ENCODE measurements around the gene ZFYVE28.
"Not testable (repeated sequence)": the region's sequence is repeated elsewhere in the genome, so short reads cannot be mapped to it uniquely, and the experiment has no call there.

Gene ZFYVE28

DNA sequence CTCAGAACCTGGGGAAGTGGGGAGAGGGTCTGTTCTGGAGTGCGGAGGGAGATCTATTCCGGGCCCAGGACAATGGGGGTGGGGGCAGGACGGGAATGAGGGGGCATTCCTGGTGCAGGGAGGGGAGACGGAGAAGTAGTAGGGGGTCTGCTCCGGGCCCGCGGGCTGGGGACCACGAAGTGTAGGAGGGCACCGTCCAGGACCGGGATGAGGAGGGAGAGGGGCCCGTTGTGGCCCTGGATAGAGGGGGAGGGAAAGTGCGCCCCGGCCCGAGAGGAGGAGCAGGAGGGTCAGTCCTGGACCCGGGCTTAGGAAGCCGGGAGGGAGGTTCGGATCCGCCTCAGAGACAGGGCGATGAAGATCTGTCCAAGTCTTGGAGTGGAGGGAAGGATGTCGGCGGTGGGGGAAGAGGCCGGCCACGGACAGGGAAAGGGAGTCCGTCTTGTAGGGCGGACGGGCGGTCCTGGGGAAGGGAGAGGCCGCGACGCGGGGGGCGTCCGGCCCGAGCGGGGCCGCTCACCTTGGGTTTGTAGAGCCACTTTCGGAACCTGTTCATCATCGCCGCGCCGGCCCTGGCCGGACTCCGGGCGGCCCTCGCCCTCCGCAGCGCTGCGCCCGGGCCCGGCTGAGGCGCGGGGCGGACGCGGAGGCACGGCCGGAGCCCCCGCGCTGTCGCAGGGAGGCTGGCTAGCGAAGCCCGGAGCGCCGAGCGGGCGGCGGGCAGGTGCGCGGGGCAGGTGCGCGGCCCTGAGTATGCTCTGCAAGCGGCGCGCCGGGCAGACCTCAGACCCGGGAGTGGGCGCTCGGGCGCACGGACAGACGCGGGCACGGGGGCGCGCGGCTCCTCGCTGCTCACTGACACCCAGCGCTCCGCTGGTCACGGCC, at the start of gene ZFYVE28:
TSS of gene ZFYVE28 (minus strand) at position 881 of the 885 bp plus-strand sequence. CDS start at position 559, 322 bp downstream.
- DNase-seq (ENCODE audit: low read depth, low spot score) = peak; percentile 59

GRCh38 chr4:2465544-2465943, 47.1 kb upstream of the ZFYVE28 start:
- not testable (repeated sequence) for DNase-seq (ENCODE audit: low read depth, low spot score)

DNA sequence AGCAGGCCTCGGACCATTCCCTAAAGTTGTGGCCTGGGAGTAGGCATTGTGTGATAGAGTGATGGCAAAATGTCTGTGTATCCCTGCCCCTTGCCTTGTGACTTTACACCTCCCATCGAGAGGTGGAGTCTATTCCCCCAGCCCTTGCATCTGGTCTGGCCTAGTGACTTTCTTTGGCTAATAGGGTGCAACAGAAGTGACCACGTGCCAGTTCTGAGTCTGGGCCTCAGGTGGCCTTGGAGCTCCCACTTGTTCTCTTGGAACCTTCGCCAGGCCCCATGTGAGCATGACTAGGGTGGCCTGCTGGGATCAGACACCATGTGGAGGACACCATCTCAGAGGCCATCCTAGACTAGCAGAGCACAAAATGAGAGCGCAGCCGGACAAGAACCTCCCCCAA, 46.6 kb upstream of the ZFYVE28 start:
- no peak for DNase-seq (ENCODE audit: low read depth, low spot score)

DNA sequence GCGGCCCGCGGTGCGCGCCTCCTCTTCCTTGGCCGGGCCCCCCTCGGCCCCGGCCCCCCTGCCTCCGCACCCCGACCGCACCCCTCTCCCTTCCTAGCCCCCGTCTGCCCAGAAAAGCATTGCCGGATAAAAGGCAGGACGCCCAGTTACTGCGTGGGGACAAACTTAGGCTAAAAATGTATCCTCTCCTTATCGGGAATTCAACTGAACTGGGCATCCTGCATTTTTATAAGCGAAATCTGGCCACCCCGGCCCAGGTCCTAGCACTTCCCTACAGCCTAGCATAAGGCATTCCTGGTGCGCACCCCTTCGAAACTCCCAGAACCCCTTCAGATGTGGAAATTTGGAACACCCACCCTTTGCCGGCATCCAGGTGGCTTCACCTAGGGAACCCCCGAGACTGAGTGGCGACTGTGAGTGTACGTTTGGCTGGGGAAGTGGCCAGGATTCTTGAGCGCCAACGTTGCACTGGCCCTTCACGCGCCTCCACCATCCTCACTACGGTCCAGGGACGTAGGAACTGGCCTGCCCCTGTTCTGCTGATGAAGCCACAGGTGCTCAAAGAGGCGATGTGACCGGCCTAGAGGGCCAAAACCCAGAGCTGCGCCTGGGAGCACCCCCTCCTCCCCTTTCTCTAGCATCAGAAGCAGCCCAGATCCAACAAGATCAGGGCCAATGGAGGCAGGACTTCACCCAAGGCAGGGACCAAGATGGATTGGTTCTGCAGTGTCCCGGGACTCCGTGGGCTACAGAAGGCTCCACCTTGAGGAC, 44.7 kb upstream of the ZFYVE28 start:
- no peak for DNase-seq (ENCODE audit: low read depth, low spot score)

- peak; percentile 90 for DNase-seq (ENCODE audit: low read depth, low spot score)
These were observed 44.0 kb upstream of the ZFYVE28 start for GRCh38 chr4:2462218-2462991.

DNA sequence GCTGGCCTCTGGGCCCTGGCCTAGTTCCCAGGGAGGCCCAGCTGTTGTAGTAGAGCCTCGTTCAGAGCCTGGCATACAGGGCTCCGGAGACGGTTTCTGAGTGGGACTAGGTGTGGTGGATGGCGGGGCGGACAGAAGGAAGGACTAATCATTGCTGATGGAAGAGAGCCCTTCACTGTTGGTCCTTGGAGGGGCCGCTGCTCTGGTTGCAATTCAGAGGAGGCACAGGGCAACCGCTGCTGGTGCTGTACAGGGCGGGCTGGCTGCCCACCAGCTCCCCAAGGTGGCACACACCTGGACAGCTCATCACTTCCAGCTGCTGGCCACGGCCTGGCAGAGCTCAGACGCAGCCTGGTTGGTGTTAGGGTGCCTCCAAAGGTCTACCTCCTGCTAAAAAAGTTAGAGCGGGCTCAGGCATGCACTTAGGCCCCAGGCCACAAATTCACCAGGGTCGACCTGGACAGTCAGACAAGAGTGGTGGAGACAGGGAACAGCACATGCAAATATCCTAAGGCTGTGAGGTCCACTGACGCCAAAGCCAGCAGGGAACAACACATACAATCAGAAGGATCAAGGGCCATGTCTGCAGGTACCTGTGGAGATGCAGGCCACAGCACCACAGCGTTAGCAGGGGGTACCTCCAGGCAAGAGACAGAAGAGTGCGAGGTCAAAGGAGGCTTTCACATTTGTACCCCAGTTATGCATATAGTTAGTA, 43.0 kb upstream of the ZFYVE28 start:
- no peak for DNase-seq (ENCODE audit: low read depth, low spot score)

GRCh38 chr4:2459589-2460349, 41.3 kb upstream of the ZFYVE28 start:
- no peak for DNase-seq (ENCODE audit: low read depth, low spot score)

DNA sequence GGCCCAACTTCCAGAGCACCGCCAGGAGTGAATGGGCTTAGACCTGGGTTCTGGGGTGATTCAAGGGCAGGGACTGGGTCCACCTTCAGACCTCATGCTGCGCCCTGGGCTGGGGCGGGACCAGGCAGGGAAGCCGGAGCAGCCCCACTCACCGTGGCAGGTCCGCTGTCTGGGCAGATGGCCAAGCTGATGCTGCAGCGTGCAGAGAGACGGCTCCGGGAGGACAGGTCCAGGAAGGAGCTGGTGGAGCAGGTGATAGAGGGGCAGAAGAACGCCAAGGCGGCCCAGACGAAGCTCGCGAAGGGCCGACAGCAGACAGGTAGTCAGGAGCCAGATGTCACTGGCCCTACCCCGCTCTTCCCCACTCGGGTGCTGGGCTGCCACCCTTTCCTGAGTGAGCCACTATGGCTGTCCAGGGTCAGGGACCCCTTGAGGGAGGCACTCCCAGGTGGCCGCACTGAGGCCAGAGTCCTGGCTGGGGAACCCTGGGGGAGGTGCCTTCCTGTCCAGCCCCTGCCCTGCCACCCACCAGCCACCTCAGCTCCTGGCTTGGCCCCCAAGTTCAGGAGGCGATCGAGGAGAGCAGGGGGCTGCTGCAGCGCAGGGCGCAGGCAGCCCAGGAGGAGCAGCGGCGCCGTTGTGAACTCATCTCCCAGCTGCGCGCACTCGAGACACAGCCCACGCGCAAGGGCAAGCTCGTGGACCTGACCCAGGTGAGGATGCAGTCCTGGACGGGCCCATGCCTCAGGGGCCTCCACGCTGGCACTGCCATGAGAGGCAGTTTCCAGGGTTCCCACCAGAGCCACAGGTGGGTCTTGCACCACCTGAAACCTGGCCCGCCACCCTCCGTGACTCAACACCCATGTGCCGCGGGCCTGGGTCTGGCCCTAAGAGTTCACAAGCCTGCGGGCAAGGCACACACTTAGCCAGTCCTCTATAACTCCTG, 40.4 kb upstream of the ZFYVE28 start:
- no peak for DNase-seq (ENCODE audit: low read depth, low spot score)

DNA sequence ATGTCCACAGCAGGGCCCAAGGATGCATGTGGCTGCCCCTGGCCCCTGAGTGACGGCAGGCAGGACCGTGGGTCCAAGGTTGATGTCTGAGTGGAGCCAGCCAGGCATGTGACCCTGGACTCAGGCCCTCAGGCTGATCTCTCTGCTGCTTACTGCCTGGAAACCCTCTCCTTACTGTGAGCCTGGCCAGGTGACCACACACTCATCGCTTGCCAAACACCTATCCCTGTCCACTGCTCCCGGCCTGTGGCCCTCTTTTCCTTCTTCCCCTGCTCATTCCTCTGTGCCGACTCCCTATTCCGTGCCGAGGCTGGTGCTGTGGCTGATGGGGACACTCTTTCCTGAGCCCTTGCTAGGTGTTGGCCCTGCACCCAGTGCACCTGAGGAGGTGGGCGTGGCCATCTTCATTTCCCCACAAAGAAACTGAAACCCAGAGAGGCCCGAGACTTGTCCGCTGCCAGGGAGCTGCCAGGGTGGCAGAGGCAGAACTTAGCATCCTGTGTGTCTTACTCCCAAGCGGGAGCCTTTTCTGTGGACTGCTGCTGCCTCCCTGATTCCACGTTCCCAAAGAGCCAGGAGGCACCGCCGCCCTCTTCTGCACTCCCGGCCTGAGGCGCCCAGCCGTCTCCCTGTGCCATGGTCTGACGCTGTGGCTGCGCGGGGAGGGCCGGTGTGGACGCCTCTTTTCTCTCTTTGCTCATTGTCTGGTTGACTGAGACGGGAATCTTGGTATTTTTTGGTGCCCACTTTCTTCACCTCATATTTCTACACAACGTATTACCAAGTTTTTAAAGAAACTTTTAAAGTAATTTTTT, 39.2 kb upstream of the ZFYVE28 start:
- DNase-seq (ENCODE audit: low read depth, low spot score) = no peak

DNA sequence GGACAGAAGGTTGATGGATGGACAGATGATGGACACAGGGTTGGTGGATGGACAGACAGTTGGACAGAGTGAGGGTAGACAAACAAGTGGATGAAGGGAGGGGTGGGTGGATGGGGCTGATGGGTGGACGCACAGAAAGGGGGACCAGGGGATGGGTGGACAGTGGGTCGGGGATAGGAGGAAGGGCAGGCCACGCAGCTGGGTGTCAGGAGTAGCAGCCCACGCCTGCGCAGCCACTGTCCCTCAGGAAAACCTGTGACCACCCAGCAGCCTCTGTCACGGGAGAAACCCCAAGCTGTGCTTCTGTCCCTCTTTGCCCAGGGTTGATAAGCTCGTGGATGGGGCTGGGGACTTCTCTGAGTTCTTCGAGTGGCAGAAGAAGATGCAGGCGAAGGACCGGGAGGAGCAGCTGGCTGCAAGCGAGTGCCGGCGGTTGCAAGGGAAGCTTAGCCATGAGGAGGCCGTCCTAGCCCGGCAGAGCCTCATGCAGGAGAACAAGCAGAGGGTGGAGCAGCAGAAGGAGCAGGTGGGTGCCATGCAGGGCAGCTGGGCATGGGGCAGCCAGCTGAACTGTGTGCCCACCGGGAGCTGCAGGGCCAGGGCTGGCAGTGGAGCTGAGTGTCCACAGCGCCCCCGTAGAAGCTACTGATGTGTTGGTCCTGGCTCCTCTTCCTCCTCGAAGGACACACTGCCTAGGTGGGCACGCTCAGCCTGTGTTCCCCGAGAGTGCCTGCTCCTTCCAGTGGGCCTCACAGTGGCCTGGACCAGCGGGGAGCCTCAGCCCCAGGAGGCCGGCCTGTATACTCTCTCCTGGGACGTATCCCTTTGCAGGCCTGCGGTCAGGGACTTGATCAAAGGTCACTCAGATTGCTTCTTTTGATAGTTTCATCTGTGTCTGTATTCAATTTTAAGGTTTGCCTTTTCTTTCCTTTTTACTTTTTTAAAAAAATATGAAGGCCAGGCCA, 33.7 kb upstream of the ZFYVE28 start:
- DNase-seq (ENCODE audit: low read depth, low spot score) = no peak

- no peak for DNase-seq (ENCODE audit: low read depth, low spot score)
These were observed 32.6 kb upstream of the ZFYVE28 start for GRCh38 chr4:2451036-2451520.

DNA sequence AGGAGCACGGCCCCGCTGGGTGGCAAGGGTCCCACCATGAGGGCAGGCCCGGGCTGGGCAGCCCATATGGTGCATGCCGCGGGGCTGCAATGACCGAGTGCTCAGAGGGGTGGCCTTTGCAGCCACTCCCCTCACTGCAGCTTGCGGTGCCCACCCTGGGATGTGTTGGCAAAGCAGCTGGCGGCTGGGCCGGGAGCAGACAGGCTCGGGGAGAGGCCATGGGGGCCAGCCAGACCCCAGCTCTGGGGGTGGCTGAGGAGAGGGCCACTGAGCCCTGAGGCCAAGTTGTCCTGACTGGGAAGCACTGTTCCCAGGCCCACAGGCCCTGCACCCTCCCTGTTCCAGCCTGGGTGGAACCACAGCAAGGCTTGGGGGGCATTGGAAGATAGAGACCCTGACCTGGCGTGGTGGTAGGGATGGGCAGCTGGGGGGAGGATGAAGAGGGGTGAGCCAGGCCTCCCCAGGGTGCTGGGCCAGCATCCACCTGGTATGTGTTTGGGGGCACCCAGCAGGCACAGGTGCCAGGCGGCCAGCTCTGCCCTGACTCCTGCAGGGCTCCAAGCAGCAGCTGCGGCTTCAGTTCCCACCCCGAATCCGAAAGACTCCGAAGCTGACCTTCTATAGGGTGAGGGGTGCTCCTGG, 32.1 kb upstream of the ZFYVE28 start:
- DNase-seq (ENCODE audit: low read depth, low spot score) = no peak

DNA sequence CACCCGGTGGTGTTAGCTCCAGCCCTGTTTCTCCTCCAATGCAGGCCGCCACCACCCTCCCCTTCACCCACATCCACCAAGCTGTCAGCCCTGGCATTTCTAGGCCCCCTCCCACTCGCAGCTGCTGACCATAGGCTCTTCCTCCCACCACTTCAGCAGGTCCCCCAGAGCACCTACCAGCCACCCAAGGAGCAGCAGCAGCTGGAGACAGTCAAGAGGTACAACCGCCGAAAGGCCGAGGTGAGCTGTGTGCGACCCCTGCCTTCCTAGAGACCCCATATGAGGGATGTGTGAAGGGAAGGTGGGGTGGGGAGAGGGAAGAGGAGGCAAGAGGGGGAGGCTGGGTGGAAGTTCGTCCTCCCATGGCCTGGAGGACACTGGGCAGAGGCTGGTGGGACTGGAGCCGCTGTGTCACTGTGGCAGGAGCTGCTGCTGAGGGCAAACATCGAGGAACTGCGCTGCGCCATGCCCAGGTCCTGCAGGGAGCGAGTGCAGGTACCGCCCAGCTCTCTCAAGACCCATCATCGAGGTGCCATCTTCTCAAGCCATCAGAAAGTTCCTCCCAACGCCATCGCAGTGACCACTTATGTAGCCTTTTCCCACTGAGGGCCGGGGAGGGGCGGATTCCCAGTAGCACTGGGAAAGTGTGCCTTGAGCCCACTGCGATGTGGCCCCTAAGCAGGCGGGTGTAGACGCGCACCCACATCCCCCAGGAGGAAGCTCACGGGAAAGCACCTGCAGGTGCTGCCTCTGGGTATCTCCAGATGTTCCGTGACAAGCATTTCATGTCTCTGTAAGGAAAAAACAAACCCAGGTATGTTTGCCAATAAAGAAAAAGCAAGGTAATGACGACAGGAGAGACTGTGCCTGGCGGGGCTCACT, 31.3 kb upstream of the ZFYVE28 start:
- DNase-seq (ENCODE audit: low read depth, low spot score) = no peak

- DNase-seq (ENCODE audit: low read depth, low spot score) = no peak
These were observed 30.6 kb upstream of the ZFYVE28 start for GRCh38 chr4:2449051-2449450.

DNA sequence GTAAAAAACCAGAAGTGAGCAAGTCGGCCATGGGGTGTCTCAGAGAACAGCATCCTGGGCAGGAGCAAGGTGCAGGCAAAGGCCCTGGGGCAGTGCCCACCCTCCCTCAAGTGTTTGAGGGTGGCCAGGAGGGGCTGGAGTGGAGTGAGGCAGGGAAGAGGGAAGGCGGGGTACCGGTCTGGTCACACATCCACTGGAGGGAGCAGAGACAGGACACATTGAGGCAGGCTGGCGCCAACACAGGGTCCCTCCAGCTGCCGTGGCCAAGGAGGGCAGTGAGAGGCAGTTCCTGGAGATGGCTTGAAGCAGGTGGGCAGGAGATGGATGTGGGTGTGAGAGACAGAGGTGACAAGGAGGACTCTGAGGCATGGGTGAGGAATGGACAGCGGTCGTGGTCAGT, 30.1 kb upstream of the ZFYVE28 start:
- DNase-seq (ENCODE audit: low read depth, low spot score) = no peak
